GM21515 (cell line): ENCODE measurements around the gene CDC14A.
"Not testable (repeated sequence)": the region's sequence is repeated elsewhere in the genome, so short reads cannot be mapped to it uniquely, and the experiment has no call there.

Experiments
- ATAC-seq: cut with Tn5 transposase; IDR thresholded peaks from one replicate; pipeline ENCODE4 v1.9.1; 2021; ENCODE audit not compliant: unreplicated experiment

CDC14A gene

GRCh38 chr1:100398648-100399047 lies 46.3 kb downstream of the CDC14A start:
- no peak for ATAC-seq

- ATAC-seq: peak; percentile 73
Observed at GRCh38 chr1:100400404-100400803, 48.1 kb downstream of the CDC14A start.

- no peak for ATAC-seq
Observed at GRCh38 chr1:100404821-100405220, 52.5 kb downstream of the CDC14A start.

- ATAC-seq: not testable (repeated sequence)
Observed at GRCh38 chr1:100405902-100406301, 53.6 kb downstream of the CDC14A start.

- ATAC-seq: not testable (repeated sequence)
Observed at GRCh38 chr1:100407390-100407789, 55.1 kb downstream of the CDC14A start.

GRCh38 chr1:100411019-100411418 lies 58.7 kb downstream of the CDC14A start:
- no peak for ATAC-seq

GRCh38 chr1:100411574-100411973 lies 59.3 kb downstream of the CDC14A start:
- no peak for ATAC-seq

GRCh38 chr1:100413035-100413434 lies 60.7 kb downstream of the CDC14A start:
- no peak for ATAC-seq

GRCh38 chr1:100414693-100415497 lies 62.6 kb downstream of the CDC14A start:
- no peak for ATAC-seq

GRCh38 chr1:100415498-100415778 lies 63.1 kb downstream of the CDC14A start:
- no peak for ATAC-seq

- ATAC-seq: no peak
Observed at GRCh38 chr1:100419072-100419471, 66.8 kb downstream of the CDC14A start.

- no peak for ATAC-seq
Observed at GRCh38 chr1:100422065-100422464, 69.8 kb downstream of the CDC14A start.

GRCh38 chr1:100423832-100424337 lies 71.6 kb downstream of the CDC14A start:
- peak; percentile 86 for ATAC-seq

GRCh38 chr1:100428160-100428559 lies 75.9 kb downstream of the CDC14A start:
- ATAC-seq: no peak

- ATAC-seq: no peak
Observed at GRCh38 chr1:100430325-100430756, 78.0 kb downstream of the CDC14A start.

- ATAC-seq: no peak
Observed at GRCh38 chr1:100431954-100432353, 79.6 kb downstream of the CDC14A start.

GRCh38 chr1:100433563-100433962 lies 81.3 kb downstream of the CDC14A start:
- no peak for ATAC-seq

GRCh38 chr1:100434831-100435230 lies 82.5 kb downstream of the CDC14A start:
- ATAC-seq: no peak

- no peak for ATAC-seq
Observed at GRCh38 chr1:100438375-100438774, 86.1 kb downstream of the CDC14A start.

- ATAC-seq: no peak
Observed at GRCh38 chr1:100438789-100439188, 86.5 kb downstream of the CDC14A start.

- no peak for ATAC-seq
Observed at GRCh38 chr1:100440075-100440809, 87.9 kb downstream of the CDC14A start.

GRCh38 chr1:100441146-100441545 lies 88.8 kb downstream of the CDC14A start:
- no peak for ATAC-seq
